HG03139 (cell line): ENCODE results near the gene F7.
"Not testable (repeated sequence)": the region's sequence is repeated elsewhere in the genome, so short reads cannot be mapped to it uniquely, and the experiment has no call there.

ENCODE experiments used
- ATAC-seq: cut with Tn5 transposase; IDR thresholded peaks from one replicate; pipeline ENCODE4 v1.9.1; 2021; ENCODE audit not compliant: unreplicated experiment

The F7 gene

DNA sequence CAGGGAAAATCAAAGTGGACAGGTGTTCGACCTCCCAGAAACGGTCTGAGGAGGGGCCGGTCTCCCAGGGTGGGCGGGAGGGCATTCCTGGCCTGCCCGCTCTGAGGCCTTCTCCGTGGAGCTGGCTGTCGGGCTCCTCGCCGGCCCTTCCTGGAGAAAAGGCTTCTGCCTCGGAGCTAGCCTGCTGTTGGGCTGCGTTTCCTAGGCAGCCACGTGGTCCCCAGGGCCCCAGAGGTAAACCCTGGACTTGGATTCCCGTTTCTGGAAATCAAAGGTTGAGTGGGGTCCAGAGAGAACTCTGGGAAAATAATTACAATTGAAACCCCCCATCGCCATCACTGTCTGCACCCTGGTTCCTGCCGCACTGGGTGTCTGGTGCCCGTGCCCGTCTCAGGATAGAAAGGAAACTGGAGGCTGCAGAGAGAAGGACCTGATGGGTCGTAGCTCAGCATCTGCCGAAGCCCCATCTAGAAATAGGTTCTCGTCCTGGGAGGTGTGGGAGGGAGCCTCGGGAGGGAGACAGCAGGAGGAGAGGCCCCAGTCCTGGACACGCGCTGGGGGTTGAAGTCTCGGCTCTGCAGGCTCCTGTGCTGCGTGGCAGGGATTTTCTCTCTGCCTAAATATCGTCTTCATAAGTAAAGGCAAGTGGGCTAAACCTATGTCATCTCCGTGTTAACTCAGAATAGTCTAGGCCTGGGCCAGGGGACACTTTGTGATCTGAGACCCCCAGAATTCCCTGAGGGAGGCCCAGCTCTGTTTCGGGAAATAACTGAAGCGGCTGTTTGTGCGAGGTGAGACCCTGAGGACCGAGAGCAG, 45.2 kb downstream of the F7 start:
- no peak for ATAC-seq

DNA sequence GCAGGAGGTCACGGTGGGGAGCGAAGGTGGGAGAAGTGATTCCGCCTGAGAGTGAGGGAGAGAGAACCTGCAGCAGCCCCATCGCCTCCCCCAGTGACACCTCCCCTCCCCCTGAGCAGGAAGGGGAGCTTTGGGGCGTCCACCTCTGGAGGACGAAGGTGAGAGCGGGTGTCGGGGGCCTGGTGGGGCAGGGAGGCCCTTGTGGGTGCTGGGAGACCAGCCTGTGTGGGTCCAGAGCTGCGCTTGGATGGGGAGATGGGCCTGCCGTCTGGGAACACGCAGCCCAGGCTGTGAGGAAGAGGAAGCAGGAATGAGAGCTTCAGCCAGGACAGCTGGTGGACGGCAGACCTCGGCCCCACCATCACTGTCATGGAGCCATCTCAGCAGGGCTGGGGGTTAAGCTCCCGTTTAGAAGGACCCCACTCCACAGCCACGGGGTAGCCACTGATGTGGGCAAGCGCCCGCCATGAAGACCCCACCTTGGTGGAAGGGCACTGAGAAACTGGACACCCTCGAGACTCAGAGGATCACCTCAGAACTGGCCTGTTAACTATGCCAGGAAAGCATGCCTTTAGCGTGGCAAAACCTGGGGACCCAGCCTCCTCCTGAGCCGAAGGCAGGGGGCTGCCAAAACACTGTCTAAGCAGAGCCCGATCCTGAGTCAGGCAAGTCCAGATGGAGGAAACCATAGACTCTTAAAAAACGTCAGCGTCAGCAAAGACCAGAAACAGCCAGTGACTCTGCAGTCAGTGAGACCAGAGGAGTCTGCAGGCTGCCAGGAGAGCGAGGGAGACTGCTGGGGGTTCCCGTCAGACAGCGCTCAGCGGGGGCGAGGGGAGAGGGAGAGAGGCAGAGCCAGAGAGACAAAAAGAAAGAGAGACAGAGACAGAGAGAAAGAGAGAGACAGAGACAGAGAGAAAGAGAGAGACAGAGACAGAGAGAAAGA, 46.4 kb downstream of the F7 start:
- ATAC-seq: no peak

DNA sequence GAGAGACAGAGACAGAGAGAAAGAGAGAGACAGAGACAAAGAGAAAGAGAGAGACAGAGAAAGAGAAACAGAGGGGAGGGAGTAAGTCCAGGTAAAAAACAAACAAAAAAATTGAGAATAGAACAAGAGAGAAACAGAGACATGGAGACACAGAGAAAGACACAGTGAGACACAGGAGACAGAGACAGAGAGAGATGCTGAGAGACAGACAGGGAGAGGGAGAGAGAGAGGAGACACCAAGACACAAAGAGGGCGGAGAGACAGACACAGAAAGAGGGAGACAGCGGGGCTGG, 47.0 kb downstream of the F7 start:
- ATAC-seq: no peak

DNA sequence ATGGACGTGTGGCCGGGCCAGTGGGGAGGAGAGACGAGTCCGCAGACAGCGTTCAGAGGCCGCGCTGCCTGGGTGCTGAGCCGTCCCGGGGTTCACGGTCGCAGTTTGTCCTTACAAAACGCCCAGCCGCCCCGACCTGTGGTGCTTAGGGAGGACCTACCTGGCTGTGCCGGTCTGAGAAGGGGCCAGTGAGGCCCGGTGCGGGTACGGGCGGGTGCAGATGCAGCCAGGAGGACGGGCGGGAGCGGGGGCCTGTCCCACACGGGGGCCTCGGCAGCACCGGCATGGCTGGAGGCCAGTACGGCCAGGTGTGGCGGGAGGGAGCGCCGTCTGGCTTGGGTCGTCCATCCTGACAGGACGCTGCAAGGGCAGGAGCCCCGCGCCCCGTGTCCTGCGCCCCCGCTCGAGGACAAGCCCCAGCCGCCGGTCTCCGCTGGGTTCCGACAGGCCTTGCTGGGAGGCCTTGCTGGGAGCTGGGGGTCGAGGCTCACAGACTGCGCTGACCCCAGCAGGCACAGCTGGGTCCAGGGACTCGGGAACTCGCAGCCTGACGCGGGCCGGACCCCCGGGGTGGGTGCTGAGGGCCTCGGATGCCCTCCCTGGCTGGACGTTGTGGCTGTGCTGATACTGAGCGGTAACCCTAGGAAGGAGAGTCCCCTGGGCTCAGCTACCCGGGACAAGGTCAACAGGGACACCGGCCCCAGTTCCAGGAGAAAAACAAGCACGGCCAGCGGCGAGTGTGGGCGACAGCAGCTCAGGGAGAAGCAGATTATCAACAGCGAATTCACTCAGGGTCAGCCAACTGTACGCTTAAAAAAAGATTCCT, 47.6 kb downstream of the F7 start:
- no peak for ATAC-seq

DNA sequence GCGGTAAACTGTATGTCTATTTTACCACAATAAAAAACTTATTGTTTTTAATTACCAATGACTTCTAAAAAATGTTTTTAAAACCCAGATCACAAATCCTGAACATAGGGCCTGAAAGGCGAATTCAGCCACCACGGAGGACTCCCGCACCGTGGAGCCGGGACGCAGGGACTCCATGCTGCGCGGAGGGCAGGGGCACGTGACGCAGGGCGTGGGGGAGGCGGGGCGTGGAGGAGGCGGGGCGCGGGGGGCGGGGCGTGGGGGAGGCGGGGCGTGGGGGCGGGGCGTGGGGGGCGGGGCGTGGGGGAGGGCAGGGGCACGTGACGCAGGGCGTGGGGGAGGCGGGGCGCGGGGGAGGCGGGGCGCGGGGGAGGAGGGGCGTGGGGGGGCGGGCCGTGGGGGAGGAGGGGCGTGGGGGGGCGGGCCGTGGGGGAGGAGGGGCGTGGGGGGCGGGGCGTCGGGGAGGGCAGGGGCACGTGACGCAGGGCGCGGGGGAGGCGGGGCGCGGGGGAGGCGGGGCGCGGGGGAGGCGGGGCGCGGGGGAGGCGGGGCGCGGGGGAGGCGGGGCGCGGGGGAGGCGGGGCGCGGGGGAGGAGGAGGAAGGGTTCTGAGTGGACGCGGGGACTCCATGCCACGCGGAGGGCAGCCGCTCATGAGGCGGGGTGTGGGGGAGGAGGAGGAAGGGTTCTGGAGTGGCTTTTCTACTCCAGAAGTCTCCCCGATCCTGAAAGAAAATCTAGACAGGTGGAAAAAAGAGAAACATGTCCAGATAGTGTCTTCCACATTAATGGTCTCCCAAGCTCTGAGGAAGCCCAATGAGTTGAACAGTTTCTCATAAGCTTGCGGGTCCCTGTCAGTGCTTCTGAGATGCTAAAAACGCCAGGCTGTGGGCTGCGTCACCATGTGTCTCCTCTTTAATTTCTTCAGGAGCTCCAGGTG, 48.5 kb downstream of the F7 start:
- no peak for ATAC-seq

DNA sequence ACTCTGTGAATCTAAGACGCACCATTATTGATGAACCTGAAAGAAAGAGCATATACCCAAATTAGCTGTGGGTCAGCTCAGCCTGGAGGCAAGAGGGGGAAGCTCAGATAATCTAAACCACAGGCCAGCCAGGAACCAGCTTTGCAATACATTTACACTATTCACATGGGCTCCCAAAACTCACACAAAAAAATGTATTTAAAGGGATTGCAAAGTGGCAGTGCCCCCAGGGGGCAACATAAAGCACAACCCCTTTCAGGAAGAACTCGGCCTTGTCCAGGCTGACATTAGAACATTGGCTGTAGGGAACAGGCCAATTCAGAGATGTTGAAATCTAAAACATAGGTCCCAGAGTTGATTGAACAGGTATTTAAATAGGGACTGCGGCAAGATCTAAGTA, 49.6 kb downstream of the F7 start:
- no peak for ATAC-seq

DNA sequence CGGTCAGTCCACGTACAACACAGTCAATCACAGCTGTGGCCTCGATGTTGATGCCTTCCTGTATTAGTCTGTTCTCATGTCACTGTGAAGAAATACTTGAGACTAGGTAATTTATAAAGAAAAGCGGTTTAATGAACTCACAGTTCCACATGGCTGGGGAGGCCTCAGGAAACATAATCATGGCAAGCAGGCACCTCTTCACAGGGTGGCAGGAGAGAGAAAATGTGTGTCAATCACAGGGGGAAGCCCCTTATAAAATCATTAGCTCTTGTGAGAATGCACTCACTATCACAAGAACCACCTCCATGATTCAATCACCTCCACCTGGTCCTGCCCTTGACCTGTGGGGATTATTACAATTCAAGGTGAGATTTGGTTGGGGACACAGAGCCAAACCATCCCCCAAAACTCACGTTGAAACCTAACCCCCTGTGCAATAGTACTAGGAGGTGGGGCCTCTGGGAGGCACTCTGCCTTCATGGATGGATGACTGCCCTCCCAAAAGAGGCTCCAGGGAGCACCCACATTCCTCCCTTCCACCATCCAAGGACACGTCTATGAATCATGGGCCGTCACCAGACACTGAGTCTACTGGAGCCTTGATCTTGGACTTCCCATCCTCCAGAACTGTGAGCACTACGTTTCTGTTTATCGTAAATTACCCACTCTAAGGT, 50.5 kb downstream of the F7 start:
- ATAC-seq: no peak

DNA sequence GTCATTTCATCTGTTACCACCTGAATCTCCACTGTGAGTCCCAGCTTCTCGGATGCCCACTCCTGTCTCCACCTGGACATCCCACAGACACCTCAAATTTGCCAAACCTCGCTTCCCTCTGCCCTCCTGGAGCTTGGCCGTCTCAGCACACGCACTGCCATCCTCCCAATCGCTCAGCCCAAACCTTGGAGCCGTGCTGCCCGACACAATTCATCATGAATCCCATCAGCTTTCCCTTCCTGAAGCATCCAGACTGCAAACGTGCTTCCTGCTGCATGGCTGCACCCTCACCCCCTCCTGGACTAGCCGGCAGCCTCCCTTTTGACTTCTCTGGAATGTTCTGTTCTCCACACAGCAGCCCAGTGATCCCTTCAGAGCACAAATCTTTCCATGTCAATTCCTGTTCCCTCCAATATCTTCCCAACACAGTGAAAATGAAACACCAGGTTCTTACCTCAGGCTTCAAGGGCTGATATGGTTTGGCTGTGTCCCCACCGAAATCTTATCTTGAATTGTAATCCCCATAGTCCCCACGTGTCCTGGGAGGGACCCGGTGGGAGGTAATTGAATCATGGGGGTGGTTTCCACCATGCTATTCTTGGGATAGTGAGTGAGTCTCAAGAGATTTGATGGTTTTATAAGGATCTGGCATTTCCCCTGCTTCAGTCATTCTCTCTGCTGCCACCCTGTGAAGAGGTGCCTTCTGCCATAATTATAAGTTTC, 51.8 kb downstream of the F7 start:
- no peak for ATAC-seq

DNA sequence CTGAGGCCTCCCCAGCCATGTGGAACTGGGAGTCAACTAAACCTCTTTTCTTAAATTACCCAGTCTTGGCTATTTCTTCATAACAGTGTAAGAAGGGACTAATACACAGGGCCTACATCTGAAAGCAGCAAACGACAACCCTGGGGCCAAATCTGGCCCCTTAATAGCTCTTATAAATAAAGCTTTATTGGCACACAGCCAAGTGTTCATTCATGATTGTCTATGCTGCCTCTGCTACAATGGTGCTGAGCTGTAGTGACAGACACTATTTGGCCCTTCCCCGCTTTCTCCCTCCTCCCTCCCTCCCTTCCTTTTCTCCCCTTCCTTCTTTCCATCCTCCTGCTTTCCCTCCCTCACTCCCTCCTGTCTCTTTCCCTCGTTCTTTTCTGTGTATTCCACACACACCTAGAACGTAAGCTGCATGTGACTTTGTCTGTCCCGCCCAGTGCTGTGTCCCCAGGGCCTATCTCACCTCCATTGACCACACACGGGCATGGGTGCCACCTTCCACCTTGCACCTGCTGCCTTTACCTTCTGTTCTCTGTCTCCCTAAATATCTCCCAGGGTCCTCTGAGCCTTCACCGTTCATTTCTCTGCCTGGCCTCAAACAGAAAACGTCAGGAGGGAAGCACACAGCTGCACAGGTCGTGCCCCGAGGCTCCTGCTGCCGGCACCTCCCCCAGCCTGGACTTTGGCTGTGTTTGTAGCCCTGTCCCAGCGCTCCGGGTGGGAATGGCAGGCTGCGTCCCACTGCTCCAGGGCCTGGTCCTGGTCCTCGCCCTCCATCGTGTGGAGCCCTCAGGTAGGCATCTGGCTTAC, 52.5 kb downstream of the F7 start, which contains the start of gene PROZ:
Gene PROZ, plus strand, starts transcription at position 720 of the 819 bp plus-strand sequence. Its CDS starts 13 bp downstream, at position 733.
- ATAC-seq: no peak

DNA sequence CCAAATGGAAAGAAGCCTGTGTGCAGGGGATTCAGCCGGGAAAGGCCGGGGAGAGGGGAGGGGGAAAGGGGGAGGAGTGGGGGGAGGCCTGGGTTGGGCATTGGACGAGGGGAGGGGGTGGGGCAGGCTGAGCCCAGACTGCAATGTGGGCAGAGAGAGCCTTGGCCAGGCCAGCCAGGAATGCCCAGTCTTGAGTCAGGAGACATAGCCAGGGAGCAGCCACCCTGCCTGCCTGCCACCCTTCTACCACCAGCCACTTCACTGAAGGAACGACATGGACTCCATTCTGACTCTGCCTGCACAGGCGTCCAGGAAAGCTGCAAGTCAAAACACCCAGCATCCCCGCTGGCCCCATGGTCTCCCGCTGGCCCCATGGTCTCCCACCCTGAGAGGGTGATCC, 53.4 kb downstream of the F7 start:
- no peak for ATAC-seq

DNA sequence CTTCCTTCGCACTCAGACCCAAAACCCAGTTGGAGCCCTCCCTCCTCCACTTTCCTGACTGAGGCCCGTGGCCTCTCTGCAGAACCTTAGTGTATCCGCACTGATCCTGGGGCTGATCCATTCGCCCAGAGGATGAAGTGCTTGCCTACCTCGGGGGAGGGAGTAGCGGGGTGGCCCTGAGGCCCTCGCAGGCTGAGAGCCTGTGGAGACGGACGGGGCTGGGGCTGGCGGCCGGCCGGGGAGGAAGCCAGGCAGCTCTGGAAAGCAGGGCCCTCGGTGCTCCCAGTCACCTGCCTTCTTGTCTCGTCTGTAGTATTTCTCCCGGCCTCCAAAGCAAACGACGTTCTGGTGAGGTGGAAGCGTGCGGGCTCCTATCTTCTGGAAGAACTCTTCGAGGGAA, 54.1 kb downstream of the F7 start:
- ATAC-seq: no peak

DNA sequence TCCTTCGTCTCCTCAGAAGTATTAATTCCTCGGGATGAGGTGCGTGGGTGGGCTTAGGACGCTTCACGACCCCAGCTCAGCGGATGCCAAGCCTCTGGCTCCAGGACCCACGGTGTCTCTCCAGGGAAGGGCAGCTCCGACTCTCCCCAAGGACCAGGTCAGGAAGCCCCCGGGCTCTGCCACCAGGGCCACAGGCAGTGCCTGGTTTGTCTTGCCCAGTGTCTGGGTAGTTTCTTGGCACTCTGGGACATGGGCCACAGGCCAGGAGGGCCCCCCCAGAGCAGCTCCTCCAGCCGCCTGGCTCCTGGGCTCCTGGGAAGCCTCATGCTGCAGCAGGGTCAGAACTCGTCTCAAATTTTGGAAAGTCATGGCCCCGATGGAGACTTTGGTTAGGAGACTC, 55.4 kb downstream of the F7 start:
- no peak for ATAC-seq

DNA sequence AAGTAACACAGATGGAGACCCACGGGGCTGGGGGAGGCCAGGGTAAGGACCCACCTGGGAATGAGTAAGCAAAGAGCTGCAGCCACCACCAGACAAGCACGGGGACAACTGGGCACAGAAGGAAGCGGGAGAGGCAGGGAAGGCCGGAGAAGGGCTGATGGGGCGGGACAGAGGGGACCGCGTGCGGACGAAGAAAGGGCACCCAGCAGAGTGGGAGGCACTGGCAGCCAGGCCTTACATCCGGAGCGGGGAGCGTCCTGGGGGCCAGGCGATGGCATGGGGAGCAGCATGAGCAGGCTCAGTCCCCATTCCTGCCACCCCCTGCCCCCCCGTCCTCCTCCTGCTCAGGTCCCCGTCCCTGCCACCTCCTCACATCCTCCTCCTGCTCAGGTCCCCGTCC, 55.8 kb downstream of the F7 start:
- no peak for ATAC-seq

DNA sequence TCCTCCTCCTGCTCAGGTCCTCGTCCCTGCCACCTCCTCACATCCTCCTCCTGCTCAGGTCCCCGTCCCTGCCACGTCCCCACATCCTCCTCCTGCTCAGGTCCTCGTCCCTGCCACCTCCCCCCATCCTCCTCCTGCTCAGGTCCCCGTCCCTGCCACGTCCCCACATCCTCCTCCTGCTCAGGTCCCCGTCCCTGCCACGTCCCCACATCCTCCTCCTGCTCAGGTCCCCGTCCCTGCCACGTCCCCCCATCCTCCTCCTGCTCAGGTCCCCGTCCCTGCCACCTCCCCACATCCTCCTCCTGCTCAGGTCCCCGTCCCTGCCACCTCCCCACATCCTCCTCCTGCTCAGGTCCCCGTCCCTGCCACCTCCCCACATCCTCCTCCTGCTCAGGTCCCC, 56.4 kb downstream of the F7 start:
- not testable (repeated sequence) for ATAC-seq

DNA sequence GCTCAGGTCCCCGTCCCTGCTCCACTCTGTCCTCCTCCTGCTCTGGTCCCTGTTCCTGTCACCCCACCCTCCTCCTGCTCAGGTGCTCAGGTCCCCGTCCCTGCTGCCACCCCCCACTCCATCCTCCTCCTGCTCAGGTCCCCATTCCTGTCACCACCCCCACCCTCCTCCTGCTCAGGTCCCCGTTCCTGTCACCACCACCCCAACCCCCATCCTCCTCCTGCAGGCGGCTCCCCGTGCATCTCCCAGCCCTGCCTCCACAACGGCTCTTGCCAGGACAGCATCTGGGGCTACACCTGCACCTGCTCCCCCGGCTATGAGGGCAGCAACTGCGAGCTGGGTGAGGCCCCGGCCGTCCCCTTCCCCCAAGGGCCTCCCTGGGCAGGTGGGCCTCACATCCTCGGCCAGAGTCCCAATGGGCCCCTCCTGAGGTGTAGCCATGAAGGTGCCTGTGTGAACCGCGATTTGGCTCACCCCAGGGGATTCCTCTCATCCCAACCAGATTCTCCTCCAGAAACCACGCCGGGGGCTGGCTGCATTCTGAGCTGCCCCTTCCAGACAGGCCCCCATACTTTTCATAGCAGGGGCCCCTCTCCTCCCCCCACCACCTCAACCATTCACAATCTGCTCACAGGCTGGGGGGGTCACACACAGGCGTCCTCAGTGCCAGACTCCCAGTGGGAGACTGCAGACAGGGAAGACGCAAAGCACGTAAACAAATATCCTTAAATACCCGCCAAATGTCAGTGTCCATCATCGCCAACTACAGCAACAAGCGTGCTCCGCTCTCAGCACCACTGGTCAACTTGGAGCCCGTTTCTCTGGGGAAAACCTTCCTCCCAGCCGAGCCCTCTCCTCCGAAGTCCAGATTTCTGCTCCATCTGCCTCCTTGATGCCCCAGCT, 57.4 kb downstream of the F7 start:
- no peak for ATAC-seq

DNA sequence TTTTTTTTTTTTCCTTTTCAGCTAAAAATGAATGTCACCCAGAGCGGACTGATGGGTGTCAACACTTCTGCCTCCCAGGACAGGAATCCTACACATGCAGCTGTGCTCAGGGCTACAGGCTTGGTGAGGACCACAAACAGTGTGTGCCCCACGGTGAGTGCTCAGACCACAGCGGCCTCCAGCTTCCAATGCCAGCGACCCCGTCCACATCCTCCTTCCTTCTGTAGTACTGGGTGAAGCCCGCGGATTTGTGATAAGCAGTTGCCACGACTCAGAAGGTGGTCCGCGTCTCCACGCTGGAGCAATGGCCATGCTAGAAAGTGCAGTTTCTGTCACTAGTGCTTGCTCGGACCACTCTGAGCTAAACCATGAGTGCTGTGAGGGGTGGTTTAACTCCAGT, 58.9 kb downstream of the F7 start:
- ATAC-seq: no peak

DNA sequence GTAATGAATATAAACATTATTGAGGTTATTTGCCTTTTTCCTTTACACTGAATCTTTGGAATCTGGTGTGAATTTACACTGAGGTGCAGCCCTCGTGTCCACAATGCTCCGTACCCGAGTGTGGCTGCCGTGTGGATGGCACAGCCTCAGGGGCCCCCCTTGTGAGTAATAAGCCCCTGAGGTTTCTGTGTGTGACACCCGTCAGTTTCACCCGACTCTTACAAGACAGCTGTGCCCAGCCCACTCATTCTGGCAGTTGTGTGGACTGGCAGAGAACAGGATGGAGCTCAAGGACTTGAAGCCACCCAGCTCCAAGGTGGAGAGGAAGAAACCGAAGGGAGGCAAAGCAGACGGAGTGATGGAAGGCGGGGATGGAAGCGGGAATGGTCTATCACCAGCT, 60.7 kb downstream of the F7 start:
- ATAC-seq: no peak
